GM21515 (cell line): ENCODE measurements around the gene ATAD3C.
"Not testable (repeated sequence)": the region's sequence is repeated elsewhere in the genome, so short reads cannot be mapped to it uniquely, and the experiment has no call there.

Source experiments
- ATAC-seq: cut with Tn5 transposase; IDR thresholded peaks from one replicate; pipeline ENCODE4 v1.9.1; 2021; ENCODE audit not compliant: unreplicated experiment

The ATAD3C gene

DNA sequence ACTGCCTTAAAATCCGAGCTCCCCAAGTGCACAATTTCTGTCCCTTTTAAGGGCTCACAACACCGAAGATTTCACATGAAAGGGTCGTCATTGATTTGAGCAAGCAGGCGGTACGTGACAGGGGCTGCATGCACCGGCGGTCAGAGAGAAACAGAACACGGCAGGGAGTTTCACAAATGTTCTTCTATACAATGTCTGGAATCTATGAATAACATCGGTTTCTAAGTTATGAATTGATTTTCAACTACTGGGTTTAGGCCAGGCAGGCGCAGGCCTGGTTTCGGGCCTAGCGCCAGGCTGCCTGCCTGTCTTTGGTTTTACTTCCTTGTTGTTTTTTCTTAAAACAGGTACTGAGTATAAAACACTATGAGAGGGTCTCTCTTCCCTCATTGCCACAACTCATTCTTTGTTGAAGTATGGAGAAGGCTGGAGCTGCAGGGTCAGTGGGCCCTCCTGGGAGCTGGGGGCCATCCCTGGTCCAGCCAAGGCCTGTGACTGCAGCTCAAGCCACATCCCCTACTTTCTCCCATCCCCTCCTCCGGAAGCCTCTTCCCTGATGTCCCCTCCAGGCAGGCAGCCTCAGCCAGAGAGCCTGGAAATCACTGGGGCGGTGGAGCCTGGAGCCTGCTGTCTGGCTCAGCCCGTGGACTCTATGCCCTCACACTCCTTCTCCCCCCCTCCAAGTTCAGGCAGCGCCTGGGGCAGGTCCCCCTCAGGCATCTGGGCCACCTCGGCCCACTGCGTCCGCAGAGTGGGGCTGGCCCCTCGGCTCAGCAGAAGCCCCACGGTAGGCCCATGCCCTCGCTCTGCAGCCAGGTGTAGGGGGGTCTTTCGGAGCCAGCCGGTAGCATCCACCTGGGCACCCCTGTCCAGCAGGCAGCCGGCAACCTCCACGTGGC, 30.8 kb upstream of the ATAD3C start:
- ATAC-seq = no peak

DNA sequence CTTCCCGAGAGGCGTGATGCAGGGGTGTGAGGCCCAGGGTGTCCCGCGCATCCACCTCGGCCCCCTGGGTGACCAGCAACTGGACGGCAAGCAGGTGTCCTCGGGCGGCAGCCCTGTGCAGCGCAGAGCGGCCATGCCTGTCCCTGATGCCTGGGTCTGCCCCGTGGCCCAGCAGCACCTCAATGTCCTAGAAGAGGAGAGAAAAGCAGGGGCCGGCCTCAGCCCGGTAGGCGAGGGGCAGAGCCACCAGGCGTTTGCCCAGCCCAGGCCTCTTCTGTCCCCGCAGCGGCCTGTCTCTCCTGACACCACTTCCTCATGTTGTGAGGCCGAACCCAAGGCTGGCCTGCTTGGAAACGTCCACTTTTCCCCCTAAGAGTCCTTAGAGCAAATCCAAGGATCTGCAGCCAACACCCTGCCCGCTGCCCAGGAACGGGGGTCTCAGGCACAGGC, 30.1 kb upstream of the ATAD3C start:
- no peak for ATAC-seq

DNA sequence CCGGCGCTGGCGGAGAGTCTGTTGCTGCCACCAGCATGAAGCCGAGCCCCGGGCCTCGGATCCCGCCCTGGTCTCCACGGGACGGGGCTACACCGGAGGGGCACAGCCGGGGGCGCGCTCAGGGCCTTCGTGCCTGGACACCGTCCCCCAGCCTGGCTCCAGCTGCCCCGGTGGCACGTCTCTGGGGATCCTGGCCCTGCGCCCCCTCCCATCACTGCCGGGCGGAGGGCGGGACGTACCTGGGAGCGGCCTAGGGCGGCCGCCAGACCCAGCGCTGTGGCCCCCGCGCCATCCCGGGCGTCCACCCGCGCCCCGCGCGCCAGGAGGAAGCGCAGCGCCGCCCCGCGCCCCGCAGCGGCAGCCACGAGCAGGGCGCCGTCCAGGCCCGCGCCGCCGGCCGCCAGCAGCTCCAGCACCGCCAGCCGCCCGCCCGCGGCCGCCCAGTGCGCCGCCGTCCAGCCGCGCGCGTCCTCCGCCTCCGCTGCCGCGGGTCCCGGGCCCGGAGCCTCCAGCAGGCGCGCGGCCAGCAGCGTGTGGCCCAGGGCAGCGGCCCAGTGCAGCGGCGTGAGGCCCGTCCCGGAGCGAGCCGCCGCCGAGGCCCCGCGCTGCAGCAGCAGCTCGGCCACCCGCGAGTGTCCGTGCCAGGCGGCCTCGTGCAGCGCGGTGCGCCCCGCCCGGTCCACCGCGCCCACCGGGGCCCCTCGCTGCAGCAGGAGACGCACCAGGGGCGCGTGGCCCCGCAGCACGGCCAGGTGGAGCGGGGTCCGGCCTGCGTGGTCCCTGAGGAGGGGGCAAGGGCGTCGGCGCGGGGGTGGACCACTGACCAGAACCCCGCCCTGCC, 29.5 kb upstream of the ATAD3C start:
- ATAC-seq = no peak

DNA sequence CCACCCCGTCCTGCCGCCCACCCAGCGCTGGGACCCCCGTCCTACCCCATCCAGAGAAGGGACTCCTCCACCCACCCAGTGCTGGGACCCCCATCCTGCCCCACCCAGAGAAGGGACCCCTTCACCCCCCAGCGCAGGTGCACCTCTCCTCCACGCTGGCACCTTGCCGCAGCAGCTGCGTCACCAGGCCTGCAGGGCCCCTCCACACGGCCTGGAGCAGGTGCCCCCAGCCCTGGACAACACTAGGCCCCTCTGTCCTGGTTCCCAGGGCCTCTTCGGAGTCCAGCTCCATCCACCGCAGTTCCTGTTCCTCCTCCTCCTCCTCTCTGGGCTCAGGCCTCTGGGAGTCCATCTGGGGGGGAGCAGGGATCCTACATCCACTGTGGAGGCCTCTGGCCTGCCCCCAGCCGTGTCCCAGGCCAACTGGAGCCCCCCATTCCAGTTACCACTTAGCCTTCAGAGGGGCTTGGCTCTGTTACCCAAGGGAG, 28.8 kb upstream of the ATAD3C start:
- no peak for ATAC-seq

DNA sequence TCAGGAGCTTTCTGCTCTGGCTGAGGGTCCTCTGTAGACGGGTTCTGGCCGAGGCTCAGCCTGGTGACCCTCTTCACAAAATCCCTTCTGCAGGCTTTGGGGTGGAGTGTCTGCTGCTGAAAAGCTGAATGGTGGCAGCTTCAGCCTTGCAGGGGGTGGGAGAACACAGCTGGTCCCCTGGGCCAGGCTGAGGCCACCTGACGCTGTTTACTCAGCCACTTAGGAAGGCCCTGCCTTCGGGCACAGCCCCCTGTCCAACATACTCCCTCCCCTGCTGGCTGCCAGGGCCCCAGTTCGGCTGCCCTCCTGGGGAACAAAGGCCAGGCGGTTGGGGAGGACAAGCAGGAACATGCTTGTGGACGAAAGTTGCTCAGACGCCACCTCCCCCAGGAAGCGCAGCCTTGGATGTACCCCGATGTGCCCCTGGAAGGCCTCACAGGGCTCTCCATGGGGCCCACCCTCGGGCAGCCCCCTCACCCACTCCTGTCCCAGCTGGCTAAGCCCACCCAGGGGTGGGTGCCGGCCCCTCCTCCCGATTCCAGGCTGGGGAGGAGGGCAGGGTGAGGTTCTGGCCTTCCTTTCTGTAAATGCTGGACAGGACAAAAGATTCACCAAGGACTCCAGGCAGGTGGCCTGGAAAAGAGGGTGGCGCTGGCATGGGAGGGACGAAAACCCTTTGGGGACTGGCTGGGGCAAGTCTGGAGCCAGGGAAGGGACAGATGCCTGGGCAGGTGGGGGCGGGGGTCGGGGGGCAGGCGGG, 28.2 kb upstream of the ATAD3C start, which contains the start of gene ANKRD65:
Gene ANKRD65, minus strand, starts transcription at position 130 of the 760 bp plus-strand sequence. CDS start 271 bp downstream, outside the sequence.
- ATAC-seq = no peak

DNA sequence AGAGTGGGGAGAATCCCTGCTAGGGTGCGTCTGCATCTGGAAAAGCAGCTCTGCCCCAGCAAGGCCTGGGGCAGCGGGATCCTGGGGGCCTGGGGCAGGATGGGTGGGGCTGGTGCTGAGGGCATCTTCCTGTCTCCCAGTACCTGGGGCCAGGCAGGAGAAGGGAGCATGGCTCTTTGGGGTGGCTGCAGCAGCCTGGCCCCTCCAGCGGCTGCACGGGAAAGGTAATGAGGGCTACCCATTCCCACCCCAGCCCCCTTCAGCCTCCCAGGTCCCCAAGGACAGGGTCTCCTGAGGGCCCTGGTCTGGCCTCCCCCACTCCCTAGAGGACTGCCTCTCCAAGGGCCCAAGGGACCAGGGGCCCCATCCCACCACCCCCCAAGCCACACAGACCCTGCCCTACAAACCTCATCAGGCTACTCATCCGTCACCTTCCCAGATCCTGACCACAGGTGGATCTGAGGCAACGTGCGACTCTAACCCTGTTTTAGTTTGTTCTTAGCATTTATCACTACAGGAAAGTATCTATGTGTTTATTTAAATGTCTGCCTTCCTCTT, 27.5 kb upstream of the ATAD3C start:
- no peak for ATAC-seq

DNA sequence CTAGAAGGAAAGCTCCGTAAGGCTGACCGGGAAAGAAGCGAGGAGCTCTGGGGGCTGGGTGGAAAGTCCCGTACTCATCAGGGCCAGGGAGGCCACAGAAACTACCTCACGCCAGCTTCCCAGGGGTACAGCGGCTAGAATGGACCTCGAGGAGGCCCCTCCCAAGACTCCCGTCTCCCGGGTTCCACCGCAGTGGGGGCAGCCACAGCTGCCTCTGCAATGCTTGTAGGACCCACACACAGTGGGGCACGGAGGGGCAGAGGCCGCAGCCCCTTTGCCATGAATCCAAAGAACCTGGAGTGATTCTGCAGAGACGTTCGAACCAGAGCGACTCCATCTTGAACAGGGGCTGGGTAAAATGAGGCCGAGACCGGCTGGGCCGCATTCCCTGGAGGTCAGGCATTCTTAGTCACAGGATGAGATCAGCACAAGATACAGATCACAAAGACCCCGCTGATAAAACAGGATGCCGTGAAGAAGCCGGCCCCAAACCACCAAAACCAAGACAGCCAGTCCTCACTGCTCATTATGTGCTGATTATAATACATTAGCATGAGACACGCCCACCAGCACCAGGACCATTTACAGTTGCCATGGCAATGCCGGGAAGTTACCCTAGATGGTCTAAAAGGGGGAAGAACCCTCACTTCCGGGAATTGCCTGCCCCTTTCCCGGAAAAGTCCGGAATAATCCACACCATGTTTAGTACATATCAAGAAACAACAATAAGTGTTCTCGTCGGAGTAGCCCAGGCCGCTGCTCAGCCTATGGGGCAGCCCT, 26.8 kb upstream of the ATAD3C start:
- ATAC-seq = no peak

DNA sequence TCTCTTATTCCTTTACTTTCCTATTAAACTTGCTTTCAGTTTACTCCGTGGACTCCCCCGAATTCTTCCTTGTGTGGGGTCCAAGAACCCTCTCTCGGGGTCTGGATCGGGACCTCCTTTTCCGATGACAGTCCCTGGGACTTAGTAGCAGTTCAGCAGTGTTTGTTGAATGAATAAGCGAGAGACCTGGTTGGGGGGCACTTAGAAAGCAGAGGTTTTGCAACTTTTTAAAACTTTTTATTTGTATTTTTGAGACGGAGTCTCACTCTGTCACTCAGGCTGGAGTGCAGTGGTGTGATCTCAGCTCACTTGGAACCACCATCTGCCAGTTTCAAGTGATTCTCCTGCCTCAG, 26.3 kb upstream of the ATAD3C start:
- no peak for ATAC-seq

DNA sequence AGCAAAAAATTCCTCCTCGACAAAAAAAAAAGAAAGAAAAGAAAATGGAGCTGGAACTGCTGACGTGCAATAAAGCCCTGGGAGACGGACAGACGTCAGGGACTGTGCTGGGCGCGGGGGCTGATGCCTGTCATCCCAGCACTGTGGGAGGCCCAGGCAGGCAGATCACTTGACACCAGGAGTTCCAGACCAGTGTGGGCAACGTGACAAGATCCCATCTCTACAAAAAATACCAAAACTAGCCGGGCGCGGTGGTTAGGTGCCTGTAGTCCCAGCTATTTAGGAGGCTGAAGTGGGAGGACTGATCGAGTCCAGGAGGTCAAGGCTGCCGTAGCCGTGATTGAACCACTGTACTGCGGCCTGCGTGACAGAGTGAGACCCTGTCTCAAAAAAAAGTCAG, 24.8 kb upstream of the ATAD3C start:
- no peak for ATAC-seq

DNA sequence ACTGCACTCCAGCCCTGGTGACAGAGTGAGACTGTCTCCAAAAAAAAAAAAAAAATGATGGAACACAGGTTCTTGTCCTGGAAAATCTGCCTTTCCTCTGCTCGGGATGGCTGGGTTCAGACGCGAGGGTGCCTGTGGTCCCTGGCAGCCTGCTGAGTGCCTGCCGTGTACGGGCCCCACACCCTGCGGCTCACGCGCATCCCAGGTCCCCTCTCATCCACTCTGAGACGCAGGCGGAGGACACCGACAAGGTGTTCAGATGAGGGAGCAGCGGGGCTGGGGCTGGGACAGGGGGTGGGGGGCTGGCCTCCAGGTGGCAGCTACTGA, 24.1 kb upstream of the ATAD3C start:
- no peak for ATAC-seq

DNA sequence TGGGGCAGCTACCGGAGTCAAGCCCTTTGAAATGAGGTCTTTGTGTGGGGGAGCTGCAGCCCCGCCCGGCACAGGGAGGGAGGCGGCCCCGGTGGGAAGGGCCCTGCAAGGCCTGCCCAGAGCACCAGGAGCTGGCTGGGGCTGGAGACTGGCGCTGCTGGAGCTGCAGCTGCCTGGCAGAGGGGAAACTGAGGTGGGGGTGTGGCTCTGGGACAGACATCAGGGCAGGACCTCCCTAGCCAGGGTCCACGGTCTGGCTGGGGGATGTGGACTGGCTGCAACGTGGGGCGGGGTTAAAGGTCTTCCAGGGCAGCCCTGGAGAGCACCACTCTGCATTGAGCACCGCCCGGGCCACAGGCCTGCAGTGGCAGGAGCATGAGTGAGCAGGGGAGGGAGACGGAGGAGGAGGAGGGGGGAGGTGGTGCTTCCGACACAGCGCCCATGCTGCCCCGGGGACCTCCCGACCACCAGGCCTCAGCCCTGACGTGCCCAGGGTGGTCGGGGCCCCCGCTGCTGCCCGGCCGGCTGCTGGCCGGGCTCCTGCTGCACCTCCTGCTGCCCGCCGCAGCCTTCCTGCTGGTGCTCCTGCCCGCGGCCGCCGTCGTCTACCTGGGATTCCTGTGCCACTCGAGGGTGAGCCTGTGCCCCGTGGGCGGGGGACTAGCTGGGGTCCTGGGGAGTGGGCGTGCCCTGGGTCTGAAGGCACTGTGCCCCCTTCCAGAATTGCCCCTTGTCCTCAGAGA, 23.6 kb upstream of the ATAD3C start:
- no peak for ATAC-seq

DNA sequence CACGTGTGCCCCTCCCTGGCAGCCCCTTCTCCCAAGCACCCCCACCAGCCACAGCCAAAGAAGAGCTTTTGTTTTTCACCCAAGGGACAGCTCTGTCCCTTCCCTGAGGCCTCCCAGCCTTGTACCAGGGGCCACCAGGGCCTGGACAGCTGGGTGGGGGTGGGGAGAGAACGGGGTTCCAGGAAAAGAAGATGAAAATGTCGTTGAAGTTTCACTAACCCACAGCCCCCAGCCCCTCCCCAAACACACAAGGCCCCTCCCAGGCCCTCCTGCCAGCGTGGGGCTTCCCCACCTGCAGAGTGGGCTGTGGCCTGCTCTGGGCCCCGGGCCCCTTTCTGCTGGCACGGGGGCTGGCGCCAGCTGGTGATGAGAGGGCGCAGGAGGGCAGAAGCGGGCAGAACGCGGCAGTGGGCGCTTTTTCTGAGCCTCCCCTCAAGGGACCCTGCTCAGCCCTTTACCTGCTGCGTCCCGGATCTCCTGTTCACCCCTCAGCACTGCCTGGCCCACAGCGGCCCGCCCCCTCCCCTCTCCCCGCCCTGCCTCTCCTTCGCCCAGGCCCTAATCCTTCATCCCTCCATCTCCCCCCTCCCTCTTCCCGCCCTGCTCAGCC, 22.9 kb upstream of the ATAD3C start:
- ATAC-seq = no peak

DNA sequence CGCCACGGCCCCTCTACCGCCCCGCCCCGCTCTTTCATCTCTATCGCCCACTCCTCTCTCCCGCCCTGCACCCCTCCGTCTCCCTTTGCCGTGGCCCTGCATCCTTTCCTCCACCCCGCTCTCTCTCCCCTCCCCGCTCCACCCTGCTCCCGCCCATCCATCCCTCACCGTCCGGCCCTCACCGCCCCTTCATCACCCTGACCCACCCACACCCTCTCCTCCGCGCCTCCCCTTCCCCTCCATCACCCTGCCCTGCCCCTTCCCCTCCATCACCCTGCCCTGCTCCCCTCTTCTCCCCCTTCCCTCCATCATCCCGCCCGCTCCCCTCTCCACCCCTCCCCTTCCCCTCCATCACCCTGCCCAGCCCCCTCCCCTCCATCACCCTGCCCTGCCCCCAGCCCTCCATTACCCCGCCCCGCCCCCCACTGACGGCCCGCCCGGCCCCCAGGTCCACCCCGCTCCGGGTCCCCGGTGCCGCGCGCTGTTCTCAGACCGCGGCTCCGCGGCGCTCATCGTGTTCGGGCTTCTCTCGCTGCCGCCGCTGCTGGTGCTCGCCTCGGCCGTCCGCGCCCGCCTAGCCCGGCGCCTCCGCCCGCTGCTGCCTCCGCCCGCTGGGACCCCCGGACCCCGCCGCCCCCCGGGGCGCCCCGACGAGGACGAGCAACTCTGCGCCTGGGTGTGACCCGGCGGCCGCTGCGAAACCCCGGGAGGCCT, 22.2 kb upstream of the ATAD3C start:
- no peak for ATAC-seq

DNA sequence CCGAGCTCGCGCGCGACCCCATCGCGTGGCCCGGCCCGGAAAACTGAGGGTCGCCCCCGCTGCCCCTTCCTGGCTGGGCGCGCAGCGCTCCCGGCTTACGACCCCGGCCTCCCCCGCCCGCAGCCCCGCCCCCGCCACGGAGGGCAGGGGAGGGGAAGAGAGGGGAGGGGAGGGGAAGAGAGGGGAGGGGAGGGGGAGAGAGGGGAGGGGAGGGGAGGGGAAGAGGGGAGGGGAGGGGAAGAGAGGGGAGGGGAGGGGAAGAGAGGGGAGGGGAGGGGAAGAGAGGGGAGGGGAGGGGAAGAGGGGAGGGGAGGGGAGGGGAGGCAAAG, 21.7 kb upstream of the ATAD3C start:
- ATAC-seq = no peak

DNA sequence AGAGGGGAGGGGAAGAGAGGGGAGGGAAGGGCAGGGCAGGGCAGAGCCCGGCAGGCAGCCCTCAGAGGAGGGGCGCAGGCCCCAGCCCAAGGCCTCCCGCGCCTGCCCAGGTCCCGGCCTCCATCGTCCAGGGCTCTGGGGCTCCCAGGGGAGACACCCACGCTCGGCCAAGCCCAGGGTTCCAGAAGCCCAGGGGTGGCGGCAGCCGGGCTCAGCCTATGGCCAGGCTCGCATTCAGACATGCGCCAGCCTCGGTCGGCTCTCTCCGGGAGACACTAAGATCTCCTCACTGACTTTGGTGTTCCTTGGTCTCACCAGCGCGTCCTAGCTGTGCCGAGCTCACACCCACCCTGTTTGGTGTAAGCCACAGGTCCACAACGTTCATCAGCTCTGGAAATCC, 21.3 kb upstream of the ATAD3C start:
- ATAC-seq = no peak

DNA sequence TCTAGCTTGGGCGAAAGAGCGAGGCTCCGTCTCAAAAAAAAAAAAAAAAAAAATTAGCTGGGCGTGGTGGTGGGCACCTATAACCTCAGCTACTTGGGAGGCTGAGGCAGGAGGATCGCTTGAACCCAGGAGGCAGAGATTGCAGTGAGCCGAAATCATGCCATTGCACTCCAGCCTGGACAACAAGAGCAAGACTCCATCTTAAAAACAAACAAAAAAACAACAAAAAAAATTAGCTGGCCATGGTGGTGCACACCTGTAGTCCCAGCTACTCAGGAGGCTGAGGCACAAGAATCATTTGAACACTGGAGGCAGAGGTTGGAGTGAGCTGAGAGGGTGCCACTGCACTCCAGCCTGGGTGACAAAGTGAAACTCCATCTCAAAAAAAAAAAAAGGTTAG, 20.5 kb upstream of the ATAD3C start:
- ATAC-seq = not testable (repeated sequence)

DNA sequence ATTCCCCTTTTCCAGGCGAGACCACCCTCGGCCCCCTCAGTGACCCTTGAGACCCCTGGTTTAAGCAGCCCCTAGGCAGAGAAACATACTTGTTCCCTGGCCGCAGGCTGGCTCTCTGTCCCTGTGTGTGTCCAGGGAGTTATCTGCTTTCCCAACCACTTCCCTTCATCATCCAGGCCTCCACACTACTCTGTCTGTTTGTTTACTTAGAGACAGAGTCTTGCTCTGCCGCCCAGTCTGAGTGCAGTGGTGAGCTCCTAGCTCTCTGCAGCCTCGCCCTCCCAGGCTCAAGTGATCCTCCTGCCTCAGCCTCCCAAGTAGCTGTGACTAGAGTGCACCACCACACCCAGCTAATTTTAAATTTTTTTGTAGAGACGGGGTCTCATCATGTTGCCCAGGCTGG, 19.8 kb upstream of the ATAD3C start:
- ATAC-seq = no peak

DNA sequence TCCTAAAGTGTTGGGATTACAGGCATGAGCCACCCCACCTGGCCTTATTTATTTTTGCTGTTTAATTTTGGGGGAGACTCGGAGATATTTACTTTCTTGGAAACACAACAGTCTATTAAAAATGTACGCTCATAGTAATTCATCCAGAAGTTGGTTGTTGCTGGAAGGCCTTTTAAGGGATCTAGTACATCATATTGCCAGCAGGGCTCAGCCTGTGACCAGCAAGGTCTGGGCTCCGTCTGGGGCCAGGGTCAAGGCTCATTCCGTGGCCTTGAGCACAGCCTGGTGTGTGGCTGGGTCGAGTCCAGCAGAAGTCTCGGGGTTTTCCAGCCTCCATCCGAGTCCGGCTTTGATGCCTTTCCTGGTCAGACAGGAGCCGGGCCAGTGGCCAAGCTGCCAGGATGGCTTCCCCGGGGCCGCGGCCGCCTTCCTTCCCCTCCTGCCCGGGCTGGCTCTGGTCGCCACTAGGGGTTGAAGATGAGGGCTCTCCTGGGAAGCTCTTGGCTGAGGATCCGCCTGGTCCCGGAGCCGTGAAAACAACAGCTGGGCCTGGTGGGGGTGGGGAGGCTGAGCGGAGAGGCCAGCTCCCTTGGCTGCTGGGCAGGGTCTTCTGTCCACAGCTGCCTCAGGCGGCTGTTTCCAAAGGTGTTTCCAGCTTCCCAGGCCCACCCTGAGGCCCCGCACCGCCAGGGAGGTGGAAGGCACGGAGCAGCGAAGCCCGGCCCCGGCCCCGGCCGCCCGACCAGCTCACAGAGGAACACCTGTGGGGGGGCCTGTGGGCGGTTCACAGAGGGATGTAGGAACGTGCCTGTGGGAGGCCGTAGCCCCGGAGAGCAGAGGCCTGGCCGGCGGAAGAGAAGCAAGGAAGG, 19.1 kb upstream of the ATAD3C start:
- no peak for ATAC-seq
